Central memory CD8-positive, alpha-beta T cell (primary cell): ENCODE data around the gene ALDOA.
A peak's percentile ranks its signal among the peaks of the same experiment; 100 is the strongest.

Source experiments
- ATAC-seq: fragments of 150-1000 bp; cut with Tn5 transposase; replicated peaks from 2 replicates; pipeline ENCODE4 v1.10.0; 2022; ENCODE audit warnings: mild to moderate bottlenecking, moderate FRiP score, moderate number of reproducible peaks; ENCODE audit not compliant: poor library complexity, severe bottlenecking; ENCODE audit errors: extremely low read depth
- DNase-seq, 2 donors: peaks; one replicate each; pipeline ENCODE4 v3.0.0; 2021; ENCODE audit warnings: low spot score in 2 of 2
- H3K27ac Mint-ChIP-seq: one replicate; pipeline ENCODE4 v1.8.0; 2022; ENCODE audit warnings: low read depth, mild to moderate bottlenecking, moderate library complexity, mixed read lengths
- H3K27me3 Mint-ChIP-seq: one replicate; pipeline ENCODE4 v1.8.0; 2022; ENCODE audit warnings: mixed read lengths
- H3K36me3 Mint-ChIP-seq: one replicate; pipeline ENCODE4 v1.8.0; 2022; ENCODE audit warnings: mild to moderate bottlenecking, moderate library complexity, mixed read lengths; ENCODE audit not compliant: insufficient read depth
- H3K4me1 Mint-ChIP-seq: one replicate; pipeline ENCODE4 v1.8.0; 2022; ENCODE audit warnings: mixed read lengths
- H3K4me3 Mint-ChIP-seq: one replicate; pipeline ENCODE4 v1.8.0; 2022; ENCODE audit warnings: mild to moderate bottlenecking, moderate library complexity, mixed read lengths
- H3K9me3 Mint-ChIP-seq: one replicate; pipeline ENCODE4 v1.8.0; 2022; ENCODE audit warnings: mixed read lengths

ALDOA gene

GRCh38 chr16:30051518-30051917, 14.0 kb upstream of the ALDOA start:
- Mint-ChIP-seq H3K27me3 (no peaks in the 10 kb centered on the region), H3K4me1 (peaks cover 23% of the 10 kb centered on the region), H3K9me3 (no peaks in the 10 kb centered on the region), H3K4me3 (peak overlapping the region; percentile 65), H3K36me3 (peaks cover 11% of the 10 kb centered on the region), H3K27ac (no peak overlapping the region)
- ATAC-seq = no peak
- no peak for DNase-seq

- DNase-seq (peak; percentile 71 to 80), ATAC-seq (peak; percentile 73)
- Mint-ChIP-seq H3K36me3 (peaks cover 11% of the 10 kb centered on the region), H3K4me3 (peak overlapping the region; percentile 83), H3K27ac (peak overlapping the region; percentile 90), H3K27me3 (no peaks in the 10 kb centered on the region), H3K4me1 (peaks cover 23% of the 10 kb centered on the region), H3K9me3 (no peaks in the 10 kb centered on the region)
These were observed 12.7 kb upstream of the ALDOA start for GRCh38 chr16:30052671-30053372.

- DNase-seq (no peak), ATAC-seq (no peak)
- no peaks in the 10 kb centered on the region for H3K9me3 Mint-ChIP-seq
- H3K36me3 Mint-ChIP-seq = peaks cover 13% of the 10 kb centered on the region
- H3K27ac Mint-ChIP-seq = peak overlapping the region; percentile 90
- peaks cover 23% of the 10 kb centered on the region for H3K4me1 Mint-ChIP-seq
- peak overlapping the region; percentile 83 for H3K4me3 Mint-ChIP-seq
- H3K27me3 Mint-ChIP-seq = no peaks in the 10 kb centered on the region
These were observed 12.1 kb upstream of the ALDOA start for GRCh38 chr16:30053376-30054015.

- H3K4me3 Mint-ChIP-seq = peak overlapping the region; percentile 83
- no peak overlapping the region for H3K27ac Mint-ChIP-seq
- no peak for ATAC-seq
- H3K9me3 Mint-ChIP-seq = no peaks in the 10 kb centered on the region
- H3K27me3 Mint-ChIP-seq = no peaks in the 10 kb centered on the region
- H3K36me3 Mint-ChIP-seq = peaks cover 13% of the 10 kb centered on the region
- H3K4me1 Mint-ChIP-seq = peaks cover 23% of the 10 kb centered on the region
- no peak for DNase-seq
These were observed 11.1 kb upstream of the ALDOA start for GRCh38 chr16:30054451-30054850.

- Mint-ChIP-seq H3K27me3 (no peaks in the 10 kb centered on the region), H3K27ac (no peak overlapping the region), H3K4me3 (peak overlapping the region; percentile 83), H3K4me1 (peaks cover 23% of the 10 kb centered on the region), H3K9me3 (no peaks in the 10 kb centered on the region), H3K36me3 (peaks cover 13% of the 10 kb centered on the region)
- ATAC-seq (no peak), DNase-seq (peak in 1 of 2 donors; percentile 36)
These were observed 10.5 kb upstream of the ALDOA start for GRCh38 chr16:30054959-30055553.

- Mint-ChIP-seq H3K9me3 (no peaks in the 10 kb centered on the region), H3K27me3 (no peaks in the 10 kb centered on the region), H3K27ac (no peak overlapping the region), H3K36me3 (peaks cover 12% of the 10 kb centered on the region), H3K4me3 (no peak overlapping the region), H3K4me1 (peaks cover 11% of the 10 kb centered on the region)
- ATAC-seq (no peak), DNase-seq (no peak)
These were observed 5.2 kb upstream of the ALDOA start for GRCh38 chr16:30060346-30060745.

GRCh38 chr16:30060836-30061554, 4.6 kb upstream of the ALDOA start:
- Mint-ChIP-seq H3K4me3 (no peak overlapping the region), H3K27me3 (no peaks in the 10 kb centered on the region)
- no peak for ATAC-seq

GRCh38 chr16:30063278-30063892, 2.2 kb upstream of the ALDOA start:
- H3K4me1 Mint-ChIP-seq = peaks cover 28% of the 10 kb centered on the region
- H3K27ac Mint-ChIP-seq = peak overlapping the region; percentile 98
- H3K36me3 Mint-ChIP-seq = peaks cover 35% of the 10 kb centered on the region
- ATAC-seq (no peak), DNase-seq (no peak)
- H3K9me3 Mint-ChIP-seq = no peaks in the 10 kb centered on the region
- H3K27me3 Mint-ChIP-seq = no peaks in the 10 kb centered on the region
- H3K4me3 Mint-ChIP-seq = peak overlapping the region; percentile 96

More at GRCh38 chr16:30060836-30061554, 4.6 kb upstream of the ALDOA start:
- Mint-ChIP-seq H3K27ac (no peak overlapping the region), H3K4me1 (peaks cover 11% of the 10 kb centered on the region), H3K36me3 (peaks cover 17% of the 10 kb centered on the region), H3K9me3 (no peaks in the 10 kb centered on the region)
- DNase-seq = no peak

- H3K27ac Mint-ChIP-seq = peak overlapping the region; percentile 98
- H3K27me3 Mint-ChIP-seq = no peaks in the 10 kb centered on the region
- peaks cover 33% of the 10 kb centered on the region for H3K4me1 Mint-ChIP-seq
- peak; percentile 35 to 37 for DNase-seq
- H3K9me3 Mint-ChIP-seq = no peaks in the 10 kb centered on the region
- H3K4me3 Mint-ChIP-seq = peak overlapping the region; percentile 96
- ATAC-seq = no peak
- H3K36me3 Mint-ChIP-seq = peaks cover 40% of the 10 kb centered on the region
These were observed 1.4 kb upstream of the ALDOA start for GRCh38 chr16:30063893-30064728.

GRCh38 chr16:30064729-30065101, 845 bp upstream of the ALDOA start:
- no peaks in the 10 kb centered on the region for H3K9me3 Mint-ChIP-seq
- H3K27ac Mint-ChIP-seq = peak overlapping the region; percentile 98
- ATAC-seq = no peak
- peak overlapping the region; percentile 96 for H3K4me3 Mint-ChIP-seq
- H3K4me1 Mint-ChIP-seq = peaks cover 38% of the 10 kb centered on the region
- peaks cover 46% of the 10 kb centered on the region for H3K36me3 Mint-ChIP-seq
- H3K27me3 Mint-ChIP-seq = no peaks in the 10 kb centered on the region
- no peak for DNase-seq

- Mint-ChIP-seq H3K27me3 (no peaks in the 10 kb centered on the region), H3K4me3 (peak overlapping the region; percentile 96), H3K36me3 (peaks cover 59% of the 10 kb centered on the region), H3K27ac (peak overlapping the region; percentile 98), H3K9me3 (no peaks in the 10 kb centered on the region), H3K4me1 (peaks cover 39% of the 10 kb centered on the region)
- DNase-seq (peak in 1 of 2 donors; percentile 21), ATAC-seq (no peak)
These were observed 592 bp downstream of the ALDOA start for GRCh38 chr16:30065943-30066760.
